Measurements from ENCODE around the gene SYT1. TPM values are rescaled to one million over a fixed set of nuclear protein-coding genes. Genes with fewer than 3 reads are reported as not detected.

Gene SYT1
- total and polyA plus RNA-seq, 10 donors: 0.56 to 7.3 (median 2.6) TPM

DNA sequence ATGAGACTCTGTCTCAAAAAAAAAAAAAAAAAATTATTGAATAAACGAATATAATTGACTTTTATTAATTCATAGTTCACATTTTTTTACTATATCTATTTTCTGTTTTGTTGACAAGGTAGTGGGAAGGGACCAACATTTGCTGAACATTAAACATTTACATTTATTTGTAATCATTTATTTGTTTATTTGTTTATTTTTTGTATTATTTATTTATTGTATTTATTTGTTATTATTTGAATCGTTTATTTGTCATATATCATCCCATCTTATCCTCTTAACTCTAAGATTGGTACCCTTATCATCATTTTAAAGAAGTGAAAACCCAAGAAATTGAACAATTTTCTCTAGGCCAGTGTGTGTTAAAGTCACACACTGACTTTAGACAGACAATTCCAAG is 101.5 kb downstream of the SYT1 start:
- H3K9me3 ChIP-seq: no peaks in the 10 kb centered on the region
- no peak overlapping the region for H3K4me3 ChIP-seq
- 58 to 69% (median 66%) methylated on average over 2 of the region's 2 CpGs for WGBS, 5 donors
- H3K27ac ChIP-seq: no peak overlapping the region
- no peaks in the 10 kb centered on the region for H3K36me3 ChIP-seq
- intact Hi-C loops (cut with DNase I; ENCODE audit: low total_unique reads): no loop called here
- H3K27me3 ChIP-seq (replicated peaks in 1 of 7): no peaks in the 10 kb centered on the region
- no peak for DNase-seq
- no peak for TF ChIP-seq POLR2A (IDR thresholded peaks at IDR 0.05)
- TF ChIP-seq POLR2AphosphoS5 (IDR thresholded peaks at IDR 0.05): no peak
- TF ChIP-seq, protein P1, sequence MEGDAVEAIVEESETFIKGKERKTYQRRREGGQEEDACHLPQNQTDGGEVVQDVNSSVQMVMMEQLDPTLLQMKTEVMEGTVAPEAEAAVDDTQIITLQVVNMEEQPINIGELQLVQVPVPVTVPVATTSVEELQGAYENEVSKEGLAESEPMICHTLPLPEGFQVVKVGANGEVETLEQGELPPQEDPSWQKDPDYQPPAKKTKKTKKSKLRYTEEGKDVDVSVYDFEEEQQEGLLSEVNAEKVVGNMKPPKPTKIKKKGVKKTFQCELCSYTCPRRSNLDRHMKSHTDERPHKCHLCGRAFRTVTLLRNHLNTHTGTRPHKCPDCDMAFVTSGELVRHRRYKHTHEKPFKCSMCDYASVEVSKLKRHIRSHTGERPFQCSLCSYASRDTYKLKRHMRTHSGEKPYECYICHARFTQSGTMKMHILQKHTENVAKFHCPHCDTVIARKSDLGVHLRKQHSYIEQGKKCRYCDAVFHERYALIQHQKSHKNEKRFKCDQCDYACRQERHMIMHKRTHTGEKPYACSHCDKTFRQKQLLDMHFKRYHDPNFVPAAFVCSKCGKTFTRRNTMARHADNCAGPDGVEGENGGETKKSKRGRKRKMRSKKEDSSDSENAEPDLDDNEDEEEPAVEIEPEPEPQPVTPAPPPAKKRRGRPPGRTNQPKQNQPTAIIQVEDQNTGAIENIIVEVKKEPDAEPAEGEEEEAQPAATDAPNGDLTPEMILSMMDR (IDR thresholded peaks at IDR 0.05 in 8 of 11, conservative IDR thresholded peaks at IDR 0.05 in 3 of 11): no peak
- no peaks in the 10 kb centered on the region for H3K4me1 ChIP-seq

DNA sequence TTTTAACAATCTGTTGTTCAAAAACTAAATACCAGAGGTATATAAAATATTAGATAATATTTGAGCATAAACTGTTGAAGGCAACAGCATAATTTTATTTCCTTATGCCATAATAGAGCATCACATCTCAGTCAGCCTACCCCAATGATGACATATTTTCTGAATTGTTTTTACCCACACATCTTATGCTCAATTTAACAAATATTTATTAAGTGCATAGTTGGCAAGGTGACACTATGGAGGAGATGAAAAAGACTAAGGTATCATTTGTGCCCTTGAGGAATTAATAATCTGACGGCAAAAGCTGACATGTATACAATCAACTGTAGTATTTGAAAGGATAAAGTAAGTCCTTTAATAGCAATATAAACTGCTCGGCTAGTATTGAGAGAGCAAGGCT is 102.4 kb downstream of the SYT1 start:
- TF ChIP-seq POLR2A (IDR thresholded peaks at IDR 0.05) (no peak), POLR2AphosphoS5 (IDR thresholded peaks at IDR 0.05) (no peak)
- TF ChIP-seq, protein P1 (IDR thresholded peaks at IDR 0.05 in 8 of 11, conservative IDR thresholded peaks at IDR 0.05 in 3 of 11): no peak
- Histone ChIP-seq H3K27me3 (replicated peaks in 1 of 7) (no peaks in the 10 kb centered on the region), H3K4me3 (no peak overlapping the region), H3K36me3 (no peaks in the 10 kb centered on the region), H3K27ac (no peak overlapping the region), H3K4me1 (no peaks in the 10 kb centered on the region), H3K9me3 (no peaks in the 10 kb centered on the region)
- DNase-seq: no peak
- intact Hi-C loops (cut with DNase I; ENCODE audit: low total_unique reads): no loop called here
- WGBS, 5 donors: 89 to 93% (median 91%) methylated on average over 2 of the region's 2 CpGs

GRCh38 chr12:78968226-78968625 is 103.7 kb downstream of the SYT1 start:
- Histone ChIP-seq H3K4me1 (no peaks in the 10 kb centered on the region), H3K27ac (no peak overlapping the region), H3K27me3 (replicated peaks in 1 of 7) (no peaks in the 10 kb centered on the region), H3K9me3 (no peaks in the 10 kb centered on the region), H3K4me3 (no peak overlapping the region), H3K36me3 (no peaks in the 10 kb centered on the region)
- no peak for DNase-seq
- 62 to 72% (median 68%) methylated on average over 1 of the region's 1 CpG for WGBS, 5 donors
- TF ChIP-seq POLR2AphosphoS5 (IDR thresholded peaks at IDR 0.05): no peak
- no peak for TF ChIP-seq POLR2A (IDR thresholded peaks at IDR 0.05)
- TF ChIP-seq, protein P1 (IDR thresholded peaks at IDR 0.05 in 8 of 11, conservative IDR thresholded peaks at IDR 0.05 in 3 of 11): no peak
- intact Hi-C loops (cut with DNase I; ENCODE audit: low total_unique reads): no loop called here

- H3K4me3 ChIP-seq: no peak overlapping the region
- H3K27me3 ChIP-seq (replicated peaks in 1 of 7): no peaks in the 10 kb centered on the region
- no peak for DNase-seq
- no peaks in the 10 kb centered on the region for H3K9me3 ChIP-seq
- intact Hi-C loops (cut with DNase I; ENCODE audit: low total_unique reads): no loop called here
- TF ChIP-seq POLR2AphosphoS5 (IDR thresholded peaks at IDR 0.05) (no peak), POLR2A (IDR thresholded peaks at IDR 0.05) (no peak)
- TF ChIP-seq, protein P1 (IDR thresholded peaks at IDR 0.05 in 8 of 11, conservative IDR thresholded peaks at IDR 0.05 in 3 of 11): no peak
- no peak overlapping the region for H3K27ac ChIP-seq
- H3K36me3 ChIP-seq: no peaks in the 10 kb centered on the region
- H3K4me1 ChIP-seq: no peaks in the 10 kb centered on the region
Observed at GRCh38 chr12:78970041-78970440, 105.5 kb downstream of the SYT1 start.
